H1 (cell line): Measurements from ENCODE around the gene PPP1R3C. TPM values are rescaled to one million over a fixed set of nuclear protein-coding genes. Genes with fewer than 3 reads are reported as not detected.

Source experiments
- BCL11A ChIP-seq, 2 experiments: IDR thresholded peaks; one replicate each; pipeline ENCODE4 v1.6.1; 2011; ENCODE audit warnings: low read depth in 2 of 2, low read length in 2 of 2, mild to moderate bottlenecking in 2 of 2
- CBX8 ChIP-seq: fragments of 300-800, 300-1000 bp; sonication (generic); IDR thresholded peaks from 2 replicates; pipeline ENCODE4 v1.7.1; 2016; ENCODE audit warnings: low read depth, low read length, borderline replicate concordance
- CTCF ChIP-seq, 3 experiments: IDR thresholded peaks; 1 replicate in 2 of 3; 2 replicates in 1 of 3; pipeline versions ENCODE4 v1.5.1 to v1.6.1; 2011; ENCODE audit warnings: low read length in 3 of 3, mild to moderate bottlenecking in 3 of 3, inconsistent platforms in 2 of 3, low read depth in 1 of 3, moderate library complexity in 1 of 3; ENCODE audit not compliant: insufficient read depth in 1 of 3; ENCODE audit errors: control extremely low read depth in 1 of 3
- KDM5A ChIP-seq: fragments of 200-600 bp; IDR thresholded peaks from 2 replicates; pipeline ENCODE4 v1.7.1; 2012; ENCODE audit warnings: mild to moderate bottlenecking, low read length, inconsistent platforms, mixed read lengths
- POU5F1 ChIP-seq: IDR thresholded peaks from 2 replicates; pipeline ENCODE4 v1.6.1; 2011; ENCODE audit warnings: low read depth, mild to moderate bottlenecking, low read length, moderate library complexity
- SAP30 ChIP-seq: fragments of 300-600 bp; sonication (generic); IDR thresholded peaks from 2 replicates; pipeline ENCODE4 v1.7.1; 2012; ENCODE audit warnings: low read length, moderate library complexity, mild to moderate bottlenecking, inconsistent platforms; ENCODE audit not compliant: insufficient read depth, insufficient replicate concordance
- SRF ChIP-seq: IDR thresholded peaks from 2 replicates; pipeline ENCODE4 v1.6.1; 2011; ENCODE audit warnings: mild to moderate bottlenecking, low read depth, low read length, moderate library complexity
- TEAD4 ChIP-seq: IDR thresholded peaks from 2 replicates; pipeline ENCODE4 v1.6.1; 2012; ENCODE audit warnings: low read depth, low read length, inconsistent platforms, mixed read lengths
- polyA plus RNA-seq, 7 experiments: library from polyadenylated mRNA; depleted of rRNA in 3 of 7; stranded (reverse) in 5 of 7; unstranded in 2 of 7; fragments of >200 nt in 5 of 7; fragments of 200-250 nt in 2 of 7; gene quantifications; 1 replicate in 5 of 7; 2 replicates in 1 of 7; 4 replicates in 1 of 7; pipeline versions ENCODE4 v1.2.1 to v1.2.3, GENCODE V29; 2011 to 2013; ENCODE audit warnings: missing spikeins in 2 of 7, mixed read lengths in 2 of 7
- total RNA-seq: library from RNA; stranded (reverse); fragmentation: NEBNext Ultra II Directional; extraction: Animal tissue kit (Norgen Biotek cat#: 25700); gene quantifications from 2 replicates; pipeline ENCODE4 v1.2.1, GENCODE V29; 2021

Gene PPP1R3C
- total and polyA plus RNA-seq, 2 of the 8 experiments (the other 6 are each of a cell fraction or from before 2014, with no cell fraction given), result 1.3 TPM

GRCh38 chr10:91642831-91643692 is 10.2 kb upstream of the PPP1R3C start (continued):
- no peak for TF ChIP-seq CTCF (IDR thresholded peaks at IDR 0.05; ENCODE audit: control extremely low read depth in 1 of 3, insufficient read depth in 1 of 3, low read depth in 1 of 3, low read length in 3 of 3)
- TF ChIP-seq SAP30, result no peak
- no peak for TF ChIP-seq POU5F1
- no peak for TF ChIP-seq CBX8
- no peak for TF ChIP-seq TEAD4
- no peak for TF ChIP-seq BCL11A (IDR thresholded peaks at IDR 0.05; ENCODE audit: low read depth in 2 of 2, low read length in 2 of 2)
- no peak for TF ChIP-seq SRF
- TF ChIP-seq KDM5A, result no peak
